ENCODE data around the gene RPTOR. TPM values are rescaled to one million over a fixed set of nuclear protein-coding genes. Genes with fewer than 3 reads are reported as not detected.

The RPTOR gene
- total RNA-seq, 4 donors from 2014 or later, result 19.0 to 48.3 (median 27.3) TPM

DNA sequence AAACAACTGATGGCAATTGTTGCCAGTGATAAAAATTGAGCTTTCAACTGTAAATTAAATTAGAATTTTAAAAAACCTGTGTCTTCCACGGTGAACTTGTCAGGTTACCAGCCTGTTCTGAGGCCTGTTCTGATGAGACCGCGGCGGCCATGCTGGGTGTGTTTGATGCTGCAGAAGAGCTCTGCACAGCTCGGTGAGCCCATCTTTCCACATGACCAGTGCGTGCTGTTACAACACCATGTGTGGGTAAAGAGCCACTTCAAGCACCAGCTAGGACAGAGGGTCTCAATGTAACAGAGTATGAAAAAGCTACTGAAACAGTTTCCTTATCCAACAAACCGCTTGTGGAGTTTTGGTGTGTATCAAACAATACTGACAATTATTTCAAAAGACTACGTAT lies 48.5 kb downstream of the RPTOR start:
- intact Hi-C loops (cut with DNase I; ENCODE audit: low total_unique reads), result no loop called here
- no peak for DNase-seq
- H3K9me3 ChIP-seq, result no peaks in the 10 kb centered on the region
- H3K36me3 ChIP-seq, result no peaks in the 10 kb centered on the region
- no peaks in the 10 kb centered on the region for H3K27me3 ChIP-seq
- H3K4me1 ChIP-seq, result no peaks in the 10 kb centered on the region
- no peak for TF ChIP-seq POLR2A (IDR thresholded peaks at IDR 0.05)
- TF ChIP-seq, protein P1, sequence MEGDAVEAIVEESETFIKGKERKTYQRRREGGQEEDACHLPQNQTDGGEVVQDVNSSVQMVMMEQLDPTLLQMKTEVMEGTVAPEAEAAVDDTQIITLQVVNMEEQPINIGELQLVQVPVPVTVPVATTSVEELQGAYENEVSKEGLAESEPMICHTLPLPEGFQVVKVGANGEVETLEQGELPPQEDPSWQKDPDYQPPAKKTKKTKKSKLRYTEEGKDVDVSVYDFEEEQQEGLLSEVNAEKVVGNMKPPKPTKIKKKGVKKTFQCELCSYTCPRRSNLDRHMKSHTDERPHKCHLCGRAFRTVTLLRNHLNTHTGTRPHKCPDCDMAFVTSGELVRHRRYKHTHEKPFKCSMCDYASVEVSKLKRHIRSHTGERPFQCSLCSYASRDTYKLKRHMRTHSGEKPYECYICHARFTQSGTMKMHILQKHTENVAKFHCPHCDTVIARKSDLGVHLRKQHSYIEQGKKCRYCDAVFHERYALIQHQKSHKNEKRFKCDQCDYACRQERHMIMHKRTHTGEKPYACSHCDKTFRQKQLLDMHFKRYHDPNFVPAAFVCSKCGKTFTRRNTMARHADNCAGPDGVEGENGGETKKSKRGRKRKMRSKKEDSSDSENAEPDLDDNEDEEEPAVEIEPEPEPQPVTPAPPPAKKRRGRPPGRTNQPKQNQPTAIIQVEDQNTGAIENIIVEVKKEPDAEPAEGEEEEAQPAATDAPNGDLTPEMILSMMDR (IDR thresholded peaks at IDR 0.05), result no peak
- no peak overlapping the region for H3K4me3 ChIP-seq
- no peak overlapping the region for H3K27ac ChIP-seq

DNA sequence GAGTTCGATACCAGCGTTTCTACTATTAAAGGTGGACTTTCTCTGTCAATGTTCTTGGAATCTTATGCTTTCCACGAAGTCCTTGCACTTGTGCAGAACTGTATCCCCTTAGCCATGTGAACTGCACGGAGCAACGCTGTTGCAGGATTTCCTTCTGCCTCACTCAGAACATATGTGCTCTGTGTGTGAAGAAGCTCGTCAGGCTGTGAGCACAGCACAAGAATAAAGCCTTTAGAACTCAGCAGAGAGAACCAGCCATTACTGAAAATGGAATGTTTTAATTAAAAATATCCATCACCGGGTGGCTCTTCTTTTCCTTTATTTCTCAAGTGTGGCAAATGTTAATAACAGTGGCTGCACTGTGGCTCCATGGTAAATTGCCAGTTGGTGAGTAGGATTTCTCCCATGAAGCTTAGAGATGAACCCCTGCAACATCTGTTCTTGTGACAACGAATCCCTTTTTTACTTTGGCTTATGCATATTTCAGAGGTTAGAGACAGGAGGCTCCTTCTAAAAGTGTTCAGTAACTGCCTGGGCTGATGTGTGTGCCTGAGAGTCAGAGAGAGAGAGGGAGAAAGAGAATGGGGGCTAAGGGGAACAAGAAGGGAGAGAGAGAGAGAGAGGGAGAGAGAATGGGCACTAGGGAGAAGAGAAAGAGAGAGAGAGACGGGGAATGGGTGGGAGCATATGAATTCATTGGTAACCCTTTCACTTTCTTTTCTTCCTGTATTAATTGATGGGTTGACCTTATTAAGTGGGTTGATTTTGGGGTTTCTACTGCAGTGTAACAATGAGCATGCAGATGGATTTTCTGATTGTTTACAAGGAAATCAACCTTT lies 50.0 kb downstream of the RPTOR start:
- intact Hi-C loops (cut with DNase I; ENCODE audit: low total_unique reads), result no loop called here
- TF ChIP-seq, protein P1 (IDR thresholded peaks at IDR 0.05), result no peak
- TF ChIP-seq POLR2A (IDR thresholded peaks at IDR 0.05), result no peak
- Histone ChIP-seq H3K27me3 (no peaks in the 10 kb centered on the region), H3K36me3 (no peaks in the 10 kb centered on the region), H3K27ac (no peak overlapping the region), H3K4me3 (no peak overlapping the region), H3K4me1 (no peaks in the 10 kb centered on the region), H3K9me3 (no peaks in the 10 kb centered on the region)
- no peak for DNase-seq

DNA sequence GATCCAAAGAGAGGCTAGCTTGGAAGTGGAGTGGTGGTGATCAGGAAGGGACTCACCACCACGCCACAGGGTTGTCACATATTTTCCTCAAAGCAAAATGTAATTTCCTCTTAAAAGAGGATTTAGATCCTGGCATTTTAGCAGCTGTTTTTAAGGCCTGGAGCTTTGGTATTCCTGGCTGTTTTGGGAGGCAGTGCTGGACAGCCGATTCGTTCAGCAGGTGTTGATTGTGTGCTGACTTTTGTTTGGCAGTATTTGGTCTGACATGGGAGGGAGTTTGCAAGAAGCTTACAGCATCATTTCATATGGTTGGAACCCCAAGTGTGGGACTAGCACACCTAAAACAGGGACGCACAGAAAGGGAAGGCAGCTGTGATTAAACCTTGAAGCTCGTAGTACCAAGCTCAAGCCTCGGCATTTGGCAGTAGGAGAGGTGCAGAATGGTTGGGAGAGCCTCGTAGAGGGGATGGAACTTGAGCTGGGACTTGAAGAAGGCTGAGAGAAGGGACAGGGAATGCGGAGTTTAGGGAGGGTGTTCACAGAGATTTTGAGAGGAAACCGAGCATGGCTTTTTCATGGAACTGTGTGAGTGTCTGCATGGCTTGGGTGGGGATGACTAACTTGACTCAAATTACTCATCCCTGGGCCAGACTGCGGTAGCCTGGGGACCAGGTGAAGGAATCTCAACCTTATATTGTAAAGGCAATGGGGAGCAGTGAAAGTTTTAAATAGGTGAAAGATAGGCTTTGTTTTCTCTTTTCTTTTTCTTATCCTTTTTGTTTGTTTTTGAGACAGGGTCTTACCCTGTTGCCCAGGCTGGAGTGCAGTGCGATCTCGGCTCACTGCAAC lies 52.3 kb downstream of the RPTOR start:
- no peaks in the 10 kb centered on the region for H3K4me1 ChIP-seq
- H3K27ac ChIP-seq, result no peak overlapping the region
- TF ChIP-seq, protein P1 (IDR thresholded peaks at IDR 0.05), result no peak
- intact Hi-C loops (cut with DNase I; ENCODE audit: low total_unique reads), result no loop called here
- no peaks in the 10 kb centered on the region for H3K9me3 ChIP-seq
- no peak for DNase-seq
- H3K36me3 ChIP-seq, result no peaks in the 10 kb centered on the region
- no peaks in the 10 kb centered on the region for H3K27me3 ChIP-seq
- H3K4me3 ChIP-seq, result no peak overlapping the region

GRCh38 chr17:80598813-80599545 lies 54.3 kb downstream of the RPTOR start:
- no peak overlapping the region for H3K27ac ChIP-seq
- no peaks in the 10 kb centered on the region for H3K36me3 ChIP-seq
- H3K27me3 ChIP-seq, result no peaks in the 10 kb centered on the region
- intact Hi-C loops (cut with DNase I; ENCODE audit: low total_unique reads), result no loop called here
- no peaks in the 10 kb centered on the region for H3K9me3 ChIP-seq
- no peak for TF ChIP-seq POLR2A (IDR thresholded peaks at IDR 0.05)
- TF ChIP-seq, protein P1 (IDR thresholded peaks at IDR 0.05), result no peak
- H3K4me1 ChIP-seq, result no peaks in the 10 kb centered on the region
- no peak overlapping the region for H3K4me3 ChIP-seq
- no peak for DNase-seq
